ENCODE measurements around the gene NANOS1.

Gene NANOS1

GRCh38 chr10:119055472-119055871 is 26.0 kb downstream of the NANOS1 start:
- DNase-seq: no peak

- peak in 11 of 56 donors; percentile 2 to 22 (median 7) for DNase-seq
Measured at GRCh38 chr10:119058010-119058409, 28.5 kb downstream of the NANOS1 start.

- DNase-seq: no peak
Measured at GRCh38 chr10:119059557-119059956, 30.0 kb downstream of the NANOS1 start.

- DNase-seq: no peak
Measured at GRCh38 chr10:119060107-119060506, 30.6 kb downstream of the NANOS1 start.

GRCh38 chr10:119061352-119061751 is 31.8 kb downstream of the NANOS1 start:
- no peak for DNase-seq

- no peak for DNase-seq
Measured at GRCh38 chr10:119061926-119062325, 32.4 kb downstream of the NANOS1 start.

- no peak for DNase-seq
Measured at GRCh38 chr10:119070395-119071165, 41.1 kb downstream of the NANOS1 start.

- DNase-seq: no peak
Measured at GRCh38 chr10:119073584-119073983, 44.1 kb downstream of the NANOS1 start.

- no peak for DNase-seq
Measured at GRCh38 chr10:119078422-119079179, 49.1 kb downstream of the NANOS1 start.

GRCh38 chr10:119079599-119080520 is 50.3 kb downstream of the NANOS1 start:
- DNase-seq: peak in 40 of 56 donors; percentile 12 to 70 (median 42)

- peak; percentile 57 to 95 (median 84) for DNase-seq
Measured at GRCh38 chr10:119080521-119081259, 51.2 kb downstream of the NANOS1 start, which contains the start of gene EIF3A. Gene EIF3A (minus strand): TSS chr10:119080817. CDS start chr10:119080676, 141 bp downstream.
